PC-9 (cell line): ENCODE data around the gene DNM3. TPM values are rescaled to one million over a fixed set of nuclear protein-coding genes. Genes with fewer than 3 reads are reported as not detected.

Experiments used
- BruUV-seq: library from RNA; stranded (reverse); fragments of 400-500 nt; replicated peaks from 2 replicates; lab custom pipeline; 2021; lab: Mats Ljungman, UMichigan
- CTCF ChIA-PET: fragments of 300-600 bp; sonication (Branson Sonifier 250); formaldehyde crosslinking; loops from one replicate; lab custom pipeline; 2022; ENCODE audit warnings: antibody characterized with exemption; lab: Charles Lee
- POLR2A ChIA-PET: fragments of 300-600 bp; sonication (Branson Sonifier 250); formaldehyde crosslinking; loops from one replicate; lab custom pipeline; 2022; ENCODE audit warnings: antibody characterized with exemption; ENCODE audit not compliant: unreplicated experiment; lab: Charles Lee
- DNase-seq, 2 experiments: peaks; one replicate each; pipeline versions ENCODE4 v3.0.0 to v3.0.0-alpha.2; 2015 to 2022; ENCODE audit warnings: mixed read lengths in 1 of 2
- H2AFZ ChIP-seq: fragments of 200-600 bp; sonication (generic); 2 replicates; pipeline ENCODE4 v1.8.1; 2017; ENCODE audit warnings: antibody characterized with exemption
- H3F3A ChIP-seq: fragments of 200-600 bp; sonication (generic); 2 replicates; pipeline ENCODE4 v1.8.1; 2017; ENCODE audit warnings: antibody characterized with exemption, mild to moderate bottlenecking, low read depth; ENCODE audit not compliant: insufficient read depth
- H3K27ac ChIP-seq: fragments of 200-600 bp; sonication (generic); 2 replicates; pipeline ENCODE4 v1.6.1; 2016; ENCODE audit warnings: mixed run types
- H3K27me3 ChIP-seq: fragments of 200-600 bp; sonication (generic); 2 replicates; pipeline ENCODE4 v1.6.1; 2016; ENCODE audit warnings: low read depth, mixed run types; ENCODE audit not compliant: insufficient read depth
- H3K36me3 ChIP-seq: fragments of 200-600 bp; sonication (generic); 2 replicates; pipeline ENCODE4 v1.6.1; 2016; ENCODE audit warnings: low read depth, mixed run types
- H3K4me1 ChIP-seq: fragments of 200-600 bp; sonication (generic); replicated peaks from 2 replicates; pipeline ENCODE4 v1.6.1; 2016; ENCODE audit warnings: mixed run types; ENCODE audit not compliant: insufficient read depth
- H3K4me2 ChIP-seq: fragments of 200-600 bp; sonication (generic); 2 replicates; pipeline ENCODE4 v1.6.1; 2017; ENCODE audit warnings: mixed run types
- H3K4me3 ChIP-seq: fragments of 200-600 bp; sonication (generic); 2 replicates; pipeline ENCODE4 v1.6.1; 2016; ENCODE audit warnings: mixed run types
- H3K79me2 ChIP-seq: fragments of 200-600 bp; sonication (generic); 2 replicates; pipeline ENCODE4 v1.6.1; 2017; ENCODE audit warnings: low read depth, mixed run types
- H3K9me2 ChIP-seq: fragments of 200-600 bp; sonication (generic); 2 replicates; pipeline ENCODE4 v1.8.1; 2017; ENCODE audit warnings: mild to moderate bottlenecking; ENCODE audit not compliant: insufficient read depth
- H3K9me3 ChIP-seq: fragments of 200-600 bp; sonication (generic); 2 replicates; pipeline ENCODE4 v1.8.1; 2016; ENCODE audit warnings: low read depth; ENCODE audit not compliant: insufficient read depth
- H4K20me1 ChIP-seq: fragments of 200-600 bp; sonication (generic); 2 replicates; pipeline ENCODE4 v1.8.1; 2017; ENCODE audit not compliant: insufficient read depth
- EZH2 ChIP-seq: fragments of 200-600 bp; sonication (generic); IDR thresholded peaks from 2 replicates; pipeline ENCODE4 v1.8.0; 2017; ENCODE audit warnings: antibody characterized with exemption, low read depth
- intact Hi-C: fragments of 100-400 bp; cut with micrococcal nuclease; formaldehyde crosslinking; loops from one replicate; pipeline ENCODE4 v1.10.0; 2022; ENCODE audit not compliant: unreplicated experiment
- total RNA-seq: library from RNA; stranded (reverse); gene quantifications from 2 replicates; pipeline ENCODE4 v1.2.3, GENCODE V29; 2021
- TF ChIP-seq, protein P1 (sequence below): fragments of 200-600 bp; sonication (generic); conservative IDR thresholded peaks from 2 replicates; pipeline ENCODE4 v1.6.1; 2017; ENCODE audit warnings: mixed run types, antibody characterized with exemption, mild to moderate bottlenecking, moderate library complexity

The DNM3 gene
- total RNA-seq, 1 experiment from 2014 or later: 1.7 TPM

- peak overlapping the region; percentile 77 for H3K4me2 ChIP-seq
- intact Hi-C loops: no loop called here
- peak overlapping the region; percentile 76 for H3K4me3 ChIP-seq
- no peak overlapping the region for H3K27ac ChIP-seq
- H3K27me3 ChIP-seq: no peaks in the 10 kb centered on the region
- H3K4me1 ChIP-seq: peaks cover 21% of the 10 kb centered on the region
- no peaks in the 10 kb centered on the region for H4K20me1 ChIP-seq
- no peaks in the 10 kb centered on the region for H3K9me2 ChIP-seq
- DNase-seq: no peak
- ChIA-PET POLR2A (interaction anchor here (0.6 kb wide), 2 partner anchors 273 to 1580 kb away, joined by 4 to 5 read pairs; no protein-coding TSS in a partner anchor), CTCF (interaction anchor here (1.2 to 1.5 kb wide), 2 partner anchors 441 to 457 kb away, joined by 3 to 4 read pairs; no protein-coding TSS in a partner anchor)
- no TSS peak for BruUV-seq
- TF ChIP-seq, protein P1, sequence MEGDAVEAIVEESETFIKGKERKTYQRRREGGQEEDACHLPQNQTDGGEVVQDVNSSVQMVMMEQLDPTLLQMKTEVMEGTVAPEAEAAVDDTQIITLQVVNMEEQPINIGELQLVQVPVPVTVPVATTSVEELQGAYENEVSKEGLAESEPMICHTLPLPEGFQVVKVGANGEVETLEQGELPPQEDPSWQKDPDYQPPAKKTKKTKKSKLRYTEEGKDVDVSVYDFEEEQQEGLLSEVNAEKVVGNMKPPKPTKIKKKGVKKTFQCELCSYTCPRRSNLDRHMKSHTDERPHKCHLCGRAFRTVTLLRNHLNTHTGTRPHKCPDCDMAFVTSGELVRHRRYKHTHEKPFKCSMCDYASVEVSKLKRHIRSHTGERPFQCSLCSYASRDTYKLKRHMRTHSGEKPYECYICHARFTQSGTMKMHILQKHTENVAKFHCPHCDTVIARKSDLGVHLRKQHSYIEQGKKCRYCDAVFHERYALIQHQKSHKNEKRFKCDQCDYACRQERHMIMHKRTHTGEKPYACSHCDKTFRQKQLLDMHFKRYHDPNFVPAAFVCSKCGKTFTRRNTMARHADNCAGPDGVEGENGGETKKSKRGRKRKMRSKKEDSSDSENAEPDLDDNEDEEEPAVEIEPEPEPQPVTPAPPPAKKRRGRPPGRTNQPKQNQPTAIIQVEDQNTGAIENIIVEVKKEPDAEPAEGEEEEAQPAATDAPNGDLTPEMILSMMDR: no peak
- TF ChIP-seq EZH2: no peak
- H3K36me3 ChIP-seq: no peaks in the 10 kb centered on the region
- H3F3A ChIP-seq: peaks cover 15% of the 10 kb centered on the region
- H3K9me3 ChIP-seq: no peaks in the 10 kb centered on the region
- H3K79me2 ChIP-seq: peaks cover 21% of the 10 kb centered on the region
- peak overlapping the region; percentile 97 for H2AFZ ChIP-seq
These were observed 601.7 kb downstream of the DNM3 start for GRCh38 chr1:172442843-172443565.

DNA sequence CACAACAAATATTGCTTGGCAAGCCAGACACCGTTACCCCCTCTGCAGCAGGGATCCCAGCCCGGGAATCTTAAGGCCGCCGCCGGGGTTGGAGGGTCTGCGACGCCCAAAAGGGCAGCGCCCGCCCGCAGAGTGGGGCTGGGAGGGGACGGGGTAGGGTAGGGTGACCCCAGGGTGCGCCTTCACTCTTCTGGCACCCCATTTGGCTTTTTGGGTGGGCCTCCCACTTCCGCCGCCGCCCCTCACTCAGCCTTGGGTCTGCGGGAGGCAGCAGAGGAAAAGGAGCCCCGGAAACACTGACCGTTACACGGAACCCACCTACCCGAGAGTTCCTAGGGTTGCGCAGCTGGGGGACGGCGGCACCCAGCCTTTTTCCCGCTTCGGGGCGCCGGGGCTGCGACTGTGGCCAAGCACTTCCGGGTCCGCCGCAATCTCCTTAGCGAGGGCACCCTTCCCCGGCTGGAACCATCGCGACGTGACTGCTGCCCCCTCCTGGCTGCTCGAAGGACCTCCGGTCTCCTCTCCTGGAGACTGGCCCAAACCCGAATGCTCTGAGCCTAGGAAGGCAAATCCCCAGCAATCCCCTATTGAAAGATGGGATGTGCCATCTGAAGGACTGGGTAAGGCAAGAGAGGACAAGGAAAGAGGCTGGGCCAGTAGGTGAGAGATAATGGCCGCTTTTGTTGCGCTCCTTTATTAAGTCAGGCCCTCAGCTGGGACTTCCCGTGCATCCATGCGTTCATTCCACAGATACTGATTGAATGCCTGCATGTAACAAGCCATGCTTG, 602.6 kb downstream of the DNM3 start, which contains the start of gene PIGC:
PIGC (minus strand) TSS at position 404 of the 788 bp plus-strand sequence. CDS start 1,447 bp downstream, outside the sequence.
- Histone ChIP-seq H3K4me2 (peak within 1 kb of the TSS; percentile 77), H3F3A (peaks cover 20% of the 10 kb centered on the region), H3K4me3 (peak within 1 kb of the TSS; percentile 76), H3K36me3 (no peaks in the 10 kb centered on the region), H3K9me3 (no peaks in the 10 kb centered on the region), H2AFZ (peak within 1 kb of the TSS; percentile 97), H4K20me1 (no peaks in the 10 kb centered on the region), H3K27ac (no peak within 1 kb of the TSS), H3K27me3 (no peaks in the 10 kb centered on the region), H3K9me2 (no peaks in the 10 kb centered on the region), H3K79me2 (peaks cover 21% of the 10 kb centered on the region), H3K4me1 (peaks cover 29% of the 10 kb centered on the region)
- ChIA-PET CTCF (interaction anchor here (0.6 to 1.5 kb wide), 3 partner anchors 258 to 458 kb away, joined by 3 to 4 read pairs (median 3); no protein-coding TSS in a partner anchor), POLR2A (no interaction called here)
- TSS peak; percentile 65 for BruUV-seq
- no peak for TF ChIP-seq EZH2
- TF ChIP-seq, protein P1: peak; percentile 89
- peak; percentile 66 to 85 for DNase-seq
- intact Hi-C loops: loop anchor here (1.0 kb wide), 1 partner anchor 45 kb away; no protein-coding TSS in a partner anchor

- H3K9me2 ChIP-seq: no peaks in the 10 kb centered on the region
- DNase-seq: no peak
- no peaks in the 10 kb centered on the region for H3K9me3 ChIP-seq
- no peak overlapping the region for H3K27ac ChIP-seq
- peaks cover 46% of the 10 kb centered on the region for H3F3A ChIP-seq
- no peak for TF ChIP-seq EZH2
- TF ChIP-seq, protein P1: no peak
- no peak overlapping the region for H3K4me3 ChIP-seq
- POLR2A ChIA-PET: no interaction called here
- intact Hi-C loops: no loop called here
- no peaks in the 10 kb centered on the region for H3K36me3 ChIP-seq
- no TSS peak for BruUV-seq
- peaks cover 56% of the 10 kb centered on the region for H3K4me1 ChIP-seq
- peaks cover 15% of the 10 kb centered on the region; the same call in 1 of the 2 replicates for H3K79me2 ChIP-seq
- CTCF ChIA-PET: interaction anchor here (0.6 kb wide), 1 partner anchor 1152 kb away, joined by 3 read pairs; no protein-coding TSS in a partner anchor
- H2AFZ ChIP-seq: no peak overlapping the region
- H4K20me1 ChIP-seq: no peaks in the 10 kb centered on the region
- no peak overlapping the region for H3K4me2 ChIP-seq
- no peaks in the 10 kb centered on the region for H3K27me3 ChIP-seq
These were observed 605.2 kb downstream of the DNM3 start for GRCh38 chr1:172446547-172446946.
